HG03520 (cell line): ENCODE results near the gene DLK1.

ENCODE experiments used
- ATAC-seq: cut with Tn5 transposase; IDR thresholded peaks from one replicate; pipeline ENCODE4 v1.9.1; 2021; ENCODE audit warnings: mild to moderate bottlenecking, moderate library complexity; ENCODE audit not compliant: unreplicated experiment

DLK1 gene

GRCh38 chr14:100775831-100776591 is 49.3 kb downstream of the DLK1 start:
- ATAC-seq: no peak

- no peak for ATAC-seq
These were observed 50.1 kb downstream of the DLK1 start for GRCh38 chr14:100776681-100777365.

- ATAC-seq: no peak
These were observed 50.7 kb downstream of the DLK1 start for GRCh38 chr14:100777366-100777817.

- no peak for ATAC-seq
These were observed 51.3 kb downstream of the DLK1 start for GRCh38 chr14:100777818-100778525.

DNA sequence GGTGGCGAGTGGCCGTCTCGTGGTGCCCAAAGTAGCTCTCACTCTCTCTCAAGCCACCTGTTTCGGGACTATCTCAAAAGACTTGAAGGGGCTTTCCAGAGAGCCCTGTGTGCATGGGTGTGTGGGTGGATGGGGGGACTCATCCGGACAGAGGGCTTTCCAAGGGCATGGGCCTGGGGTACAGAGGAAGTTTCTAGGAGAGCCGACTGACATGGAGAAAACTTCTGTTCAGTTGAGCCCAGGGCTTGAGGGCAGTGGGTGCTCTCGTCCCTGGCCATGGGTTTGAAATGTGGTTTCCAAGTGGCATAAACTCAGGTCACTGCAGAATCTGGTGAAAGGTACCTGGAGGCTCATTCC is 51.8 kb downstream of the DLK1 start:
- ATAC-seq: no peak

DNA sequence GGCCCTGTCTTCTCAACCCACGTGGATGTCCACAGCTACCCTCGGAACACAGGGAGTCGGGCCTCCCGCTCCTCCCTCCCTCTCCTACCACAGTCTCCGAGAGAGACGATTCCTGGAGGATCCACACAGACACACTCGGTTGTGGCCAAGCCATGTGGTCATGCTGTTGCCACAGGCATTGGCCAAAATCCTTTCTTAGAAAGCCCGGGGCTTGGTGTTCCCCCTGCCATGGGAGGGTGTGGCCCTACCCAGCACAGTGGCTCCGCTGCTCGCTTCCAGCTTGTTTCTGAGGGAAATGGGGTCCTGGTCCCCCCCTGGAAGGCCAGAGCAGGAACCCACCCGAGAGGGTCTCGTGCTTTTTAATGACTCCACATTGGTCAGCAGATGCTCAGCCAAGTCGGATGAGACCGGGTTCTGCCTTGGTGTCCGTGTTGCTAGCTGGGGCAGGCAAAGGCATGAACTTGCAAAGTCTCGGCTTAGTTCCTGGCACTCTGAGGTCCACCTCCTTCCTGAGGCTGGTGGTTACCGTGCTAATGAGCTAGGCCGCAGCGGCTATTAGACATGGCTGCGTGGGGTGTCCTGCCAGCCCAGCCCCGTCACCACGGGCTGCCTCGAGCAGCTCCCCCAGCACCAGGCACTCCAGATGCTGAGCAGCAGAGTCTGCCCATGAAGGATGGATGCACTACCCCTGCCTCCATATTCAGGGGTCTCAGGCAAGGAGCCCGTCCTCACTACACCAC is 52.4 kb downstream of the DLK1 start:
- no peak for ATAC-seq

- ATAC-seq: no peak
These were observed 53.0 kb downstream of the DLK1 start for GRCh38 chr14:100779691-100780080.

GRCh38 chr14:100780246-100780645 is 53.6 kb downstream of the DLK1 start:
- ATAC-seq: no peak

DNA sequence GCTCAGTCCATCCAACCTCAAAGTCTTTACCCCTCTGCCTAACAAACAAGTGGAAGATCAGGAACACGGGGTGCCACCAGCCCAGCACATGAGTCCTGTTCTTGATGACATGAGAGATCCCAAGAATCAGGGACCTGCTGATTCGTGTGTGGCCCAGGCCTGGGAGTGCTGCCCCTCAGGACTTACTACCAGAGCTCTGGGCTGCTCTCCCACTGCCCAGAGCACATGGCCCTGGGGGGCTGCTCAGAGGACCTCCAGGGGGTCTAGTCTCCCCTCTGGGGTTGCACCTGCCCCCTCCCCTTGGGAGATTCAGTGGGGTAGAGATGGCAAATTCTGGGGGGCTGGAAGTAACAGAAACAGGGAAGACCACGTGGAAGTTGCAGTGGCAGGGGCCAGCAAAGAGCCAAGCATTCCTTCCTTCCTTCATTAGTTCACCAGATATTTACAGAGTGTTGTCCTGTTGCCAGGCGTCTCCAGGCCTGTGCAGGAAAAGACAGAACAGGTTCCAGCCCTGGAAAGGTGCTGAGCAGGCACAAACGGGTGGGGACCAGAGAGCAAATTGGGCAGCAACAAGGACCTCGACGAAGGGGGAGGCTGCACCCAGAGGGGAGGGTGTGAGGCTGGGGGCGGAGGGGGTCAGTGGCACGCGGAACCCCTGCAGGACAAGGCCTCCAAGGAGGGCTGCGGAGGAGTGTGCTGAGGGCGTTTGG is 54.1 kb downstream of the DLK1 start:
- no peak for ATAC-seq

GRCh38 chr14:100781952-100782351 is 55.3 kb downstream of the DLK1 start:
- ATAC-seq: no peak

GRCh38 chr14:100782516-100783320 is 56.0 kb downstream of the DLK1 start:
- no peak for ATAC-seq

GRCh38 chr14:100783630-100784370 is 57.1 kb downstream of the DLK1 start:
- no peak for ATAC-seq

GRCh38 chr14:100784523-100785337 is 58.0 kb downstream of the DLK1 start:
- no peak for ATAC-seq

GRCh38 chr14:100785338-100785615 is 58.6 kb downstream of the DLK1 start:
- ATAC-seq: no peak

GRCh38 chr14:100785626-100786025 is 58.9 kb downstream of the DLK1 start:
- ATAC-seq: no peak

GRCh38 chr14:100786131-100786530 is 59.4 kb downstream of the DLK1 start:
- ATAC-seq: no peak

GRCh38 chr14:100786576-100787219 is 60.0 kb downstream of the DLK1 start:
- no peak for ATAC-seq

GRCh38 chr14:100787659-100788058 is 61.0 kb downstream of the DLK1 start:
- ATAC-seq: no peak
